Neutrophil (primary cell): Measurements from ENCODE around the gene CLN6.
"Not testable (repeated sequence)": the region's sequence is repeated elsewhere in the genome, so short reads cannot be mapped to it uniquely, and the experiment has no call there.

ENCODE experiments used
- H3K27ac ChIP-seq: fragments of 200-600 bp; sonication (generic); 2 replicates; pipeline ENCODE4 v1.5.1; 2016; ENCODE audit warnings: mild to moderate bottlenecking, moderate library complexity
- H3K27me3 ChIP-seq: fragments of 200-600 bp; sonication (generic); 2 replicates; pipeline ENCODE4 v1.6.0; 2016; ENCODE audit warnings: mild to moderate bottlenecking
- H3K36me3 ChIP-seq: fragments of 200-600 bp; sonication (generic); 2 replicates; pipeline ENCODE4 v1.5.1; 2017
- H3K4me1 ChIP-seq, 2 experiments: fragments of 200-600 bp in 1 of 2; sonication (generic) in 1 of 2; 1 replicate in 1 of 2; 2 replicates in 1 of 2; pipeline versions ENCODE4 v1.5.1 to v1.6.1; 2013 to 2016; ENCODE audit warnings: low read depth in 1 of 2, low read length in 1 of 2, mild to moderate bottlenecking in 1 of 2, moderate library complexity in 1 of 2; ENCODE audit not compliant: control insufficient read depth in 1 of 2, insufficient read depth in 1 of 2
- H3K4me3 ChIP-seq, 2 experiments: fragments of 200-600 bp in 1 of 2; sonication (generic) in 1 of 2; 1 replicate in 1 of 2; 2 replicates in 1 of 2; pipeline ENCODE4 v1.5.1; 2013 to 2016; ENCODE audit warnings: low read depth in 1 of 2, low read length in 1 of 2, mild to moderate bottlenecking in 1 of 2, moderate library complexity in 1 of 2
- H3K9me3 ChIP-seq: fragments of 200-600 bp; sonication (generic); 2 replicates; pipeline ENCODE4 v1.5.1; 2016
- TF ChIP-seq, protein P1 (sequence below): fragments of 200-600 bp; sonication (generic); IDR thresholded peaks from 2 replicates; pipeline ENCODE4 v1.5.1; 2016; ENCODE audit warnings: antibody characterized with exemption

Gene CLN6

DNA sequence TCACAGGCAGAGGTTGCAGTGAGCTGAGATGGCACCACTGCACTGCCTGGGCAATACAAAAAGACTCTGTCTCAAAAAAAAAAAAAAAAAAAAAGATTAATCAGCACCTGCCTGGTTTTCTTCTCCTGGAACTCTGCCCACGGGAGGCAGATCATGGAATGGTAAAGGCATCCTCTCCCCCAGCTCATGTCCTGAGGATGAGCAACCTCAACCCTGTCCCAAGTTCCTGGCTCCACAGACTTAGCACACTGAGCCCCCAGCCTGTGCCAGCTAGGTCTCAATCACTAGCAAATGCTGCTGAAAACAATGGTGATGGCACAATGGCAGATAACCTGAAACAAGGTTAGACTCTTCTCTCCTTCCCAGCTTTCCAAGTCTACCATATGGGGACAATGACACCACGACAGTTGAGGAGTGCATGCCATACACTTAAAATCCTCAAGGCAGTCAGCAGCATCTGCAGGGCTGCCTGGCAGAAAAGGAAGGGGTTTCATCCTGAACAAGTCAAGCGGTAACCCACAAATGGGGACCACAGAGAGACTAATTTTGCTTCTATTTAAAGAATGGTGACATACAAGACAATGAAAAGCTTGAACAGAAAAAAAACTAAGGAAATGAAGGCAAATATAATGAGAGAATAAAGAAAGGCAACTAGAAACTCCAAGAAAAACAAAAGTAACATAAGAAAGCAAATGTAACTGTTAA, 4.8 kb downstream of the CLN6 start:
- Histone ChIP-seq H3K27ac (no peak overlapping the region), H3K4me3 (no peak overlapping the region), H3K27me3 (no peaks in the 10 kb centered on the region), H3K4me1 (peaks cover 15 to 16% of the 10 kb centered on the region in 2 experiments), H3K36me3 (no peaks in the 10 kb centered on the region), H3K9me3 (no peaks in the 10 kb centered on the region)
- TF ChIP-seq, protein P1, sequence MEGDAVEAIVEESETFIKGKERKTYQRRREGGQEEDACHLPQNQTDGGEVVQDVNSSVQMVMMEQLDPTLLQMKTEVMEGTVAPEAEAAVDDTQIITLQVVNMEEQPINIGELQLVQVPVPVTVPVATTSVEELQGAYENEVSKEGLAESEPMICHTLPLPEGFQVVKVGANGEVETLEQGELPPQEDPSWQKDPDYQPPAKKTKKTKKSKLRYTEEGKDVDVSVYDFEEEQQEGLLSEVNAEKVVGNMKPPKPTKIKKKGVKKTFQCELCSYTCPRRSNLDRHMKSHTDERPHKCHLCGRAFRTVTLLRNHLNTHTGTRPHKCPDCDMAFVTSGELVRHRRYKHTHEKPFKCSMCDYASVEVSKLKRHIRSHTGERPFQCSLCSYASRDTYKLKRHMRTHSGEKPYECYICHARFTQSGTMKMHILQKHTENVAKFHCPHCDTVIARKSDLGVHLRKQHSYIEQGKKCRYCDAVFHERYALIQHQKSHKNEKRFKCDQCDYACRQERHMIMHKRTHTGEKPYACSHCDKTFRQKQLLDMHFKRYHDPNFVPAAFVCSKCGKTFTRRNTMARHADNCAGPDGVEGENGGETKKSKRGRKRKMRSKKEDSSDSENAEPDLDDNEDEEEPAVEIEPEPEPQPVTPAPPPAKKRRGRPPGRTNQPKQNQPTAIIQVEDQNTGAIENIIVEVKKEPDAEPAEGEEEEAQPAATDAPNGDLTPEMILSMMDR = no peak

DNA sequence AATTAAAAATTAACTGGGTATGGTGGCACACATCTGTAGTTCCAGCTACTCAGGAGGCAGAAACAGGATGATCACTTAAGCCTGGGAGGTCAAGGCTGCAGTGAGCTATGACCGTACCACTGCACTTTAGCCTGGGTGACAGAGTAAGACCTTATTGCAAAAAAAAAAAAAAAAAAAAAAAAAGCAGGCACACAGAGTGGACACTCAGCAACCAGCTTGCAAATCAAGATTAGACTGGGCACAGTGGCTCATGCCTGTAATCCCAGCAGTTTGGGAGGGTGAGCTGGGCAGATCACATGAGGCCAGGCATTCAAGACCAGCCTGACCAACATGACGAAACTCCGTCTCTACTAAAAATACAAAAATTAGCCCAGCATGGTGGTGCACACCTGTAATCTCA, 5.4 kb downstream of the CLN6 start:
- no peaks in the 10 kb centered on the region for H3K36me3 ChIP-seq
- H3K4me1 ChIP-seq = peaks cover 13 to 15% of the 10 kb centered on the region in 2 experiments
- no peak overlapping the region for H3K27ac ChIP-seq
- H3K4me3 ChIP-seq = no peak overlapping the region
- TF ChIP-seq, protein P1 = no peak
- no peaks in the 10 kb centered on the region for H3K27me3 ChIP-seq
- no peaks in the 10 kb centered on the region for H3K9me3 ChIP-seq

DNA sequence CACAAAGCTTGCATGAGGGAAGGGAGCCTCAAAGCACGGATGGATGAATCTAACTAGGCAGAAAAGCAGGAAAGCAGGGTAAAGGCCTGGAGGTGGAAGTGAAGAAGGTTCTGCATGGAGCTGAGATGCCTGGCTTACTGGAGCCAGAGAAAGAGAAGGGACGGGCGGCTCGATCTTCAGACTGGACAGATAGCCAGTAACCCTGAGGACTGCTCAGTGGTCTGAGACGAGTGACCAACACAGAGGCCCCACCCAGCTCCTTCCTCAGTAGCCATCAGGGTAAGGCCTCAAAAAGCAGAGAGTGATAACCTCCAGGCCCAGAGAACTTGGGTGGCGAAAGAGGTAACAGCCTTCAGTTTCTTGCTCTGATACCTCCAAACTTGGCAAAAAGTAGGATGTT, 6.4 kb downstream of the CLN6 start:
- Histone ChIP-seq H3K4me3 (no peak overlapping the region), H3K9me3 (no peaks in the 10 kb centered on the region), H3K27me3 (no peaks in the 10 kb centered on the region), H3K36me3 (no peaks in the 10 kb centered on the region), H3K4me1 (peaks cover 4 to 6% of the 10 kb centered on the region in 2 experiments), H3K27ac (no peak overlapping the region)
- TF ChIP-seq, protein P1 = no peak

DNA sequence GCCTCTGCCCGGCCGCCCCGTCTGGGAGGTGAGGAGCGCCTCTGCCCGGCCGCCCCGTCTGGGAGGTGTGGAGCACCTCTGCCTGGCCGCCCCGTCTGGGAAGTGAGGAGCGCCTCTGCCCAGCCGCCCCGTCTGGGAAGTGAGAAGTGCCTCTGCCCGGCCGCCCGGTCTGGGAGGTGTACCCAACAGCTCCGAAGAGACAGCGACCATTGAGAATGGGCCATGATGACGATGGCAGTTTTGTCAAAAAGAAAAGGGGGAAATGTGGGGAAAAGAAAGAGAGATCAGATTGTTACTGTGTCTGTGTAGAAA, 7.1 kb downstream of the CLN6 start:
- not testable (repeated sequence) for H3K4me1 ChIP-seq, H3K27ac ChIP-seq, H3K27me3 ChIP-seq, H3K4me3 ChIP-seq, H3K36me3 ChIP-seq, H3K9me3 ChIP-seq

DNA sequence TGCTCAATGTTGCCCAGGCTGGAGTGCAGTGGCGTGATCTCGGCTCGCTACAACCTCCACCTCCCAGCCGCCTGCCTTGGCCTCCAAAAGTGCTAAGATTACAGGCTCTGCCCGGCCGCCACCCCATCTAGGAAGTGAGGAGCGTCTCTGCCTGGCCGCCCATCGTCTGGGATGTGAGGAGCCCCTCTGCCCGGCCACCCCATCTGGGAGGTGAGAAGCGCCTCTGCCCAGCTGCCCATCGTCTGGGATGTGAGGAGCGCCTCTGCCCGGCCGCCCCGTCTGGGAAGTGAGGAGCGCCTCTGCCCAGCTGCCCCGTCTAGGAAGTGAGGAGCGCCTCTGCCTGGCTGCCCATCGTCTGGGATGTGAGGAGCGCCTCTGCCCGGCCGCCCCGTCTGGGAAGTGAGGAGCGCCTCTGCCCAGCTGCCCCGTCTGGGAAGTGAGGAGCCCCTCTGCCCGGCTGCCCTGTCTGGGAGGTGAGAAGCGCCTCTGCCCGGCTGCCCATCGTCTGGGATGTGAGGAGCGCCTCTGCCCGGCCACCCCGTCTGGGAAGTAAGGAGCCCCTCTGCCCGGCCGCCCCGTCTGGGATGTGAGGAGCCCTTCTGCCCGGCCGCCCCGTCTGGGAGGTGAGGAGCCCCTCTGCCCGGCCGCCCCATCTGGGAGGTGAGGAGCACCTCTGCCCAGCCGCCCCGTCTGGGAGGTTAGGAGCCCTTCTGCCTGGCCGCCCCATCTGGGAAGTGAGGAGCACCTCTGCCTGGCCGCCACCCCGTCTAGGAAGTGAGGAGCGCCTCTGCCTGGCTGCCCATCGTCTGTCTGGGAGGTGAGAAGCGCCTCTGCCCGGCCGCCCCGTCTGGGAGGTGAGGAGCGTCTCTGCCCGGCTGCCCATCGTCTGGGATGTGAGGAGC, 7.7 kb downstream of the CLN6 start:
- H3K27ac ChIP-seq, H3K4me3 ChIP-seq, H3K36me3 ChIP-seq, H3K27me3 ChIP-seq, H3K4me1 ChIP-seq, H3K9me3 ChIP-seq: not testable (repeated sequence)

DNA sequence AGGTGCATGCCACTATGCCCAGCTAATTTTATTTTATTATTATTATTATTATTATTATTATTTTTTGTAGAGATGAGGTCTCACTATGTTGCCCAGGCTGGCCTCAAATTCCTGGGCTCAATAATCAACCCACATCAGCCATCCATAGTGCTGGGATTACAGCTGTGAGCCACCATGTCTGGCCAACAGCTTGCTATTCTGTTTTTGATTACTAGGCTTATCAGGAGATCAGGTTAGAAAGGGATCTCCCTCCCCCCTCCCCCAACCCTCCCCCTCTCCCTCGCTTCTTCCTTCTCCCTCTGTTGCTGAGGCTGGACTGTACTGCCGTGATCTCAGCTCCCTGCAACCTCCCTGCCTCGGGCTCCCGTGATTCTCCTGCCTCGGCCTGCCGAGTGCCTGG, 8.6 kb downstream of the CLN6 start:
- H3K4me3 ChIP-seq = no peak overlapping the region
- H3K27me3 ChIP-seq = no peaks in the 10 kb centered on the region
- H3K9me3 ChIP-seq = no peaks in the 10 kb centered on the region
- H3K36me3 ChIP-seq = no peaks in the 10 kb centered on the region
- H3K27ac ChIP-seq = no peak overlapping the region
- TF ChIP-seq, protein P1 = no peak
- no peaks in the 10 kb centered on the region for H3K4me1 ChIP-seq
